Measurements from ENCODE around the gene YIPF7.

Gene YIPF7

GRCh38 chr4:44616621-44617020, 34.8 kb downstream of the YIPF7 start:
- no peak for DNase-seq

DNA sequence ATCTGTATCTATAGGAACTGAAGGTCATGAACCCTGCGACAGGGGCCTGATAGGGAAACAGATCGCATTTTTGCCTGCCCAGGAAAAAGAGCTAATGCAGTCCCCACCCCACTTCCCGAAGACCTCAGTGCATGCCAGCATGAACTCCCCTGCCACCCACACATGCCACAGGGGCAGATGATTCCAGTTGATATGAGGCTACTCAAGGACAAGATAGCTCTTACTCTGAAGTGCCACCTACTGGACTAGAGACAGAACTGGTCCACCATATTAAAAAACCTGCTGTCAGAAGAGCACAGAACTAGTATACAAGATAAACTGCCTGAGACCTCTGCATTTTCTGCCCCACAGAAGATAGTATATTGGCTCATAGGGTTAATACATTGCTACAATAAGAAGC, 68.0 kb downstream of the YIPF7 start:
- DNase-seq, result no peak

GRCh38 chr4:44580231-44580630, 71.2 kb downstream of the YIPF7 start:
- DNase-seq, result no peak

DNA sequence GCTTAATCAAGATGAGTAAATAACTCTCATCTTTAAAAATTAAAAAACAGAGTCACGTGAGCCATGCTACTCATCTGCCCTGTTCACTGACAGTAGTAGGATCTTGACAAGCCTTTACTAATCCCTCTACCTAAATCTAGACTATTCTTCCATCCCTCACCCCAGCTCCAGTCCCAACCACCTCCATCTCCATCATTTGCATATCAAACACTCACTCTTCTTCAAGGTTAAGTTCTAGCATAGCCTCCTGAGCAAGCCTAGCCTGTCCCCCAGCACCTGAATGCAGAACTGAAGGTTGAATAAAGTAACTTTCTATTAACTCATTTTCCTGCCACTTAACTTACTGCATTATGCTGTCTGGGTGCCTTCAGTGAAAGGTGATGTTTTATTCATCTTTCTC, 72.5 kb downstream of the YIPF7 start:
- no peak for DNase-seq
